Stimulated activated CD4-positive, alpha-beta T cell treated with anti-CD3 and anti-CD28 coated beads, Interleukin-15, amount 100 ng/mL, for 1 hour (primary cell): ENCODE measurements around the gene CELA2A.
"Not testable (repeated sequence)": the region's sequence is repeated elsewhere in the genome, so short reads cannot be mapped to it uniquely, and the experiment has no call there.

Source experiments
- DNase-seq, 2 donors: peaks; one replicate each; pipeline ENCODE4 v3.0.0-alpha.2; 2020; ENCODE audit warnings: low read depth in 1 of 2, low spot score in 1 of 2

CELA2A gene

GRCh38 chr1:15444468-15445389 is 11.8 kb upstream of the CELA2A start:
- DNase-seq, result no peak

- no peak for DNase-seq
Measured at GRCh38 chr1:15445390-15446122, 11.0 kb upstream of the CELA2A start.

- DNase-seq, result no peak
Measured at GRCh38 chr1:15446212-15446611, 10.3 kb upstream of the CELA2A start.

- DNase-seq, result no peak
Measured at GRCh38 chr1:15448877-15449462, 7.6 kb upstream of the CELA2A start.

- DNase-seq, result no peak
Measured at GRCh38 chr1:15449567-15449966, 7.0 kb upstream of the CELA2A start.

- no peak for DNase-seq
Measured at GRCh38 chr1:15451014-15451722, 5.4 kb upstream of the CELA2A start.

GRCh38 chr1:15452216-15452615 is 4.3 kb upstream of the CELA2A start:
- DNase-seq, result no peak

- no peak for DNase-seq
Measured at GRCh38 chr1:15452866-15453571, 3.5 kb upstream of the CELA2A start.

- no peak for DNase-seq
Measured at GRCh38 chr1:15453734-15454133, 2.8 kb upstream of the CELA2A start.

GRCh38 chr1:15454256-15454655 is 2.3 kb upstream of the CELA2A start:
- DNase-seq, result no peak

- DNase-seq, result no peak
Measured at GRCh38 chr1:15455522-15455921, 1.0 kb upstream of the CELA2A start.

- no peak for DNase-seq
Measured at GRCh38 chr1:15457585-15457984, 1.1 kb downstream of the CELA2A start.

- DNase-seq, result not testable (repeated sequence)
Measured at GRCh38 chr1:15458388-15458787, 1.9 kb downstream of the CELA2A start.

GRCh38 chr1:15459771-15460707 is 3.5 kb downstream of the CELA2A start:
- DNase-seq, result no peak

- no peak for DNase-seq
Measured at GRCh38 chr1:15460708-15461095, 4.2 kb downstream of the CELA2A start.

- DNase-seq, result not testable (repeated sequence)
Measured at GRCh38 chr1:15463064-15463800, 6.7 kb downstream of the CELA2A start.

GRCh38 chr1:15463926-15464322 is 7.4 kb downstream of the CELA2A start:
- not testable (repeated sequence) for DNase-seq

- DNase-seq, result no peak
Measured at GRCh38 chr1:15465674-15466073, 9.1 kb downstream of the CELA2A start.
